ENCODE measurements around the gene SLC27A5. TPM values are rescaled to one million over a fixed set of nuclear protein-coding genes. Genes with fewer than 3 reads are reported as not detected.
A peak's percentile ranks its signal among the peaks of the same experiment; 100 is the strongest.

The SLC27A5 gene
- total RNA-seq, 1 donor from 2014 or later, result 10.2 TPM

- no peak for TF ChIP-seq CTCF (IDR thresholded peaks at IDR 0.05)
- Mint-ChIP-seq H3K4me1 (peaks cover 14% of the 10 kb centered on the region), H3K27me3 (no peaks in the 10 kb centered on the region), H3K36me3 (ENCODE audit: low read depth) (peaks cover 13% of the 10 kb centered on the region), H3K27ac (no peak overlapping the region), H3K9me3 (no peaks in the 10 kb centered on the region), H3K4me3 (no peak overlapping the region)
- POLR2A ChIA-PET, result no interaction called here
- ATAC-seq (ENCODE audit: low read depth) (no peak), DNase-seq (no peak)
- intact Hi-C loops (cut with micrococcal nuclease), result loop anchor here (5.0 kb wide), 1 partner anchor 37 kb away; the partner anchor contains the start of gene ZBTB45
- CTCF ChIA-PET, result no interaction called here
Measured at GRCh38 chr19:58479736-58480480, 31.9 kb downstream of the SLC27A5 start.

DNA sequence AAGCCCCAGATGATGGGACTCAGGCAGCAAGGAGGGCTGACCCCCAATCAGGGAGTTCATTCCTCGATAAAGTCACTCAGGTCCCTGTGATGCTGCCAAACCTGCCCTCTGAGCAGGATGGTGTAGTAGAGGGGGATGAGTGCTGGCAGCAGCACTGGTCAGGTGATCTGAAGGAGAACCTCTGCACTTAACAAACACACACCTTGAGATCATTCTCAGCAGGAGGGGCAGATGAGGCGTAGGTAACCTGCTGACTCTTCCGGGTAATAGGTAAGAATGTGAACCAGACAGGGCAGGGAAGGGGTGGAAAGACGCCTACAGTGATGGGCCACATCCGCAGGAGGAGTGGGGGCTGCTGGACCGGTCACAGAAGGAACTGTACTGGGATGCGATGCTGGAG, 32.5 kb downstream of the SLC27A5 start:
- Mint-ChIP-seq H3K27me3 (no peaks in the 10 kb centered on the region), H3K27ac (no peak overlapping the region), H3K36me3 (ENCODE audit: low read depth) (peaks cover 13% of the 10 kb centered on the region), H3K9me3 (no peaks in the 10 kb centered on the region), H3K4me1 (peaks cover 19% of the 10 kb centered on the region), H3K4me3 (no peak overlapping the region)
- CTCF ChIA-PET, result no interaction called here
- TF ChIP-seq CTCF (IDR thresholded peaks at IDR 0.05), result no peak
- no peak for DNase-seq
- POLR2A ChIA-PET, result no interaction called here
- ATAC-seq (ENCODE audit: low read depth), result no peak
- intact Hi-C loops (cut with micrococcal nuclease), result loop anchor here (5.0 kb wide), 1 partner anchor 38 kb away; the partner anchor contains the start of gene ZBTB45

GRCh38 chr19:58477871-58478270, 33.9 kb downstream of the SLC27A5 start:
- no peak for ATAC-seq (ENCODE audit: low read depth)
- no peak for DNase-seq
- Mint-ChIP-seq H3K4me1 (peaks cover 20% of the 10 kb centered on the region), H3K9me3 (no peaks in the 10 kb centered on the region), H3K36me3 (ENCODE audit: low read depth) (peaks cover 13% of the 10 kb centered on the region), H3K27me3 (no peaks in the 10 kb centered on the region), H3K4me3 (no peak overlapping the region), H3K27ac (no peak overlapping the region)
- POLR2A ChIA-PET, result no interaction called here
- no peak for TF ChIP-seq CTCF (IDR thresholded peaks at IDR 0.05)
- CTCF ChIA-PET, result no interaction called here
- intact Hi-C loops (cut with micrococcal nuclease), result loop anchor here (2.0 to 5.0 kb wide), 3 partner anchors 39 to 151 kb away; partner anchors contain the start of genes ZBTB45, ZNF837 and ZSCAN22

DNA sequence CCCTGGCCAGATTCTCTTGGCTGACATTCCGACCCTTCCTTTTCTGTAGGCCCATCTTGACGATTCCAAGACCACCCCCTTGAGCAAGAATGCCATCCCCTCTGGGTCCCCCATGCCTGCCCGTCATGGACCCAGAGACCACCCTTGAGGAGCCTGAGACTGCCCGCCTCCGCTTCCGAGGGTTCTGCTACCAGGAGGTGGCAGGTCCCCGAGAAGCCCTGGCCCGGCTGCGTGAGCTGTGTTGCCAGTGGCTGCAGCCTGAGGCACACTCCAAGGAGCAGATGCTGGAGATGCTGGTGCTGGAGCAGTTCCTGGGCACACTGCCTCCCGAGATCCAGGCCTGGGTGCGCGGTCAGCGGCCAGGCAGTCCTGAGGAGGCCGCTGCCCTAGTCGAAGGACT, 34.7 kb downstream of the SLC27A5 start:
- H3K4me1 Mint-ChIP-seq, result peaks cover 20% of the 10 kb centered on the region
- no peaks in the 10 kb centered on the region for H3K27me3 Mint-ChIP-seq
- ChIA-PET CTCF (no interaction called here), POLR2A (interaction anchor here (2.6 kb wide), 1 partner anchor 42 kb away, joined by 17 read pairs; the partner anchor contains the start of gene ZBTB45)
- H3K9me3 Mint-ChIP-seq, result no peaks in the 10 kb centered on the region
- ATAC-seq (ENCODE audit: low read depth), result no peak
- DNase-seq, result no peak
- peaks cover 20% of the 10 kb centered on the region for H3K36me3 Mint-ChIP-seq (ENCODE audit: low read depth)
- intact Hi-C loops (cut with micrococcal nuclease), result loop anchor here (2.0 to 5.0 kb wide), 3 partner anchors 40 to 150 kb away; partner anchors contain the start of genes ZBTB45, ZNF837 and ZSCAN22
- H3K4me3 Mint-ChIP-seq, result peak overlapping the region; percentile 94
- TF ChIP-seq CTCF (IDR thresholded peaks at IDR 0.05), result no peak
- H3K27ac Mint-ChIP-seq, result peak overlapping the region; percentile 78

DNA sequence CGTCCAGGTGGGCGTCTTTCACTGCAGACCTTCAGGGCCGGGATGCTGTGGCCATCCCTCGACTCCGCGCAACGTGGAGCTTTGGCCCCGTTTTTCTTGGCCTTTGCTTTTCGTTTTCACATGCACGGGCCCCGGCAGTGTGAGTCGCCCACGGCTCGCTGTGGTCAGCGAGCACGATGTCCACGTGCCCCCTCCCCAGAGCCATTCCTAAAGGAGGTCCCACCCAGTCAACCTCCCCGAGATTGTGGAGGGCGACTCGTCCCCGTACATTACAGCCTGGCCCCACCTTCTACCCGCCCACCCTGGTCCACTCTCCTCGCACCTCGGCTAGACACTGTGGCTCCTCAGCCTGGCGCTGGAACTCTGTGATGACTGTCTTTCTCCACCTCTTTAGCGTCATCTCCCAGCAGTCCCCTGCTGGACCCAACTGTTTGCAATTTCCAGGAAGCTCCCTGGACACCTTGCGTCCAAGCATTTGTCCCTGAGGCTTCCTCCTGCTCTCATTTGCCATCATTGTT, 35.2 kb downstream of the SLC27A5 start:
- peaks cover 26% of the 10 kb centered on the region for H3K36me3 Mint-ChIP-seq (ENCODE audit: low read depth)
- H3K27ac Mint-ChIP-seq, result peak overlapping the region; percentile 78
- CTCF ChIA-PET, result interaction anchor here (0.8 kb wide), 1 partner anchor 43 kb away, joined by 3 read pairs; the partner anchor contains the start of gene ZBTB45
- peak overlapping the region; percentile 94 for H3K4me3 Mint-ChIP-seq
- ATAC-seq (ENCODE audit: low read depth) (no peak), DNase-seq (no peak)
- no peaks in the 10 kb centered on the region for H3K9me3 Mint-ChIP-seq
- intact Hi-C loops (cut with micrococcal nuclease), result loop anchor here (1.0 to 5.0 kb wide), 8 partner anchors 23 to 150 kb away; partner anchors contain the start of genes MZF1, ZBTB45, ZNF324B and ZNF497
- H3K27me3 Mint-ChIP-seq, result no peaks in the 10 kb centered on the region
- peaks cover 20% of the 10 kb centered on the region for H3K4me1 Mint-ChIP-seq
- POLR2A ChIA-PET, result interaction anchor here (0.6 to 2.6 kb wide), 3 partner anchors 43 to 99 kb away, joined by 3 to 17 read pairs (median 3); partner anchors contain the start of gene ZBTB45
- TF ChIP-seq CTCF (IDR thresholded peaks at IDR 0.05), result no peak
